ENCODE results near the gene COL7A1.

Gene COL7A1

DNA sequence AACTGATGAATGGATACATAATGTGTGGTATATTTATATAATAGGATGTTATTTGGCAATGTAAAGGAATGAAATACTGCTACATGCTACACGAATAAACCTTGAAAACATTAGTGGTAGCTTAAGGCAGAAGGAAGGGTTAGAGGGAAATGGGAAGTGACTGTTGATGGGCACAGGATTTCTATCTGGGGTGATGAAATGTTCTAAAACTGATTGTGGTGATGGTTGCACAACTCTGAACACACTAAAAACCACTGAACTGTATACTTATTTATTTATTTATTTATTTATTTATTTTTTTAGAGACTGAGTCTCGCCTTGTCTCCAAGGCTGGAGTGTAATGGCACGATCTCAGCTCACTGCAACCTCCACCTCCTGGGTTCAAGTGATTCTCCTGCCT lies 66.4 kb downstream of the COL7A1 start:
- ATAC-seq: no peak
- H3K9me3 Mint-ChIP-seq: no peaks in the 10 kb centered on the region
- H3K4me1 Mint-ChIP-seq: no peaks in the 10 kb centered on the region
- H3K36me3 Mint-ChIP-seq: no peaks in the 10 kb centered on the region
- no peak overlapping the region for H3K27ac Mint-ChIP-seq
- no peaks in the 10 kb centered on the region for H3K27me3 Mint-ChIP-seq
- no peak overlapping the region for H3K4me3 Mint-ChIP-seq

GRCh38 chr3:48528048-48528447 lies 67.1 kb downstream of the COL7A1 start:
- Mint-ChIP-seq H3K36me3 (no peaks in the 10 kb centered on the region), H3K27me3 (no peaks in the 10 kb centered on the region), H3K4me3 (no peak overlapping the region), H3K27ac (no peak overlapping the region), H3K4me1 (no peaks in the 10 kb centered on the region), H3K9me3 (no peaks in the 10 kb centered on the region)
- ATAC-seq: no peak

- no peaks in the 10 kb centered on the region for H3K36me3 Mint-ChIP-seq
- no peak overlapping the region for H3K4me3 Mint-ChIP-seq
- no peak overlapping the region for H3K27ac Mint-ChIP-seq
- no peaks in the 10 kb centered on the region for H3K27me3 Mint-ChIP-seq
- H3K4me1 Mint-ChIP-seq: no peaks in the 10 kb centered on the region
- peak; percentile 14 for ATAC-seq
- no peaks in the 10 kb centered on the region for H3K9me3 Mint-ChIP-seq
Measured at GRCh38 chr3:48524970-48525369, 70.2 kb downstream of the COL7A1 start.

DNA sequence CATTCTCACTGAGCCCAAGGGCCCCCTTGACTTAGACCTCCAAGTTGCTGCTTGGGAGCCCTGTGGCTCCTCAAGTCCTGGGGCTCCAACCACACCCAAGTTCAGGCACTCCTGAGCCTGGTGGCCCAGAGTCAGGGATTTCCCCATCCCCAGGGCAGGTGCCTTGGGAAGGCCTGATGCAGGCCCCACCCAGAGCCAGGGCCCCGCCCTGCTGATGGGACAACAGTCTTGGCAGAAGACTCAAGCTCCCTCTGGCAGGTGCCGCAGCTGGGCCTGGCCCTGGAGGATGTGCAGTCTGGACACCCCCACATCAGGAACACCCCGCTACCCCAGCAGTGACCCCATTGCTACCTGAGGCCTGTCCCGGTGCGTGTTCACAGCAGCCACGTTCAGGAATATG lies 73.5 kb downstream of the COL7A1 start:
- no peak overlapping the region for H3K27ac Mint-ChIP-seq
- H3K36me3 Mint-ChIP-seq: no peaks in the 10 kb centered on the region
- no peak overlapping the region for H3K4me3 Mint-ChIP-seq
- no peaks in the 10 kb centered on the region for H3K9me3 Mint-ChIP-seq
- no peaks in the 10 kb centered on the region for H3K4me1 Mint-ChIP-seq
- peaks cover 19% of the 10 kb centered on the region for H3K27me3 Mint-ChIP-seq
- no peak for ATAC-seq

GRCh38 chr3:48519277-48519643 lies 75.9 kb downstream of the COL7A1 start:
- Mint-ChIP-seq H3K36me3 (no peaks in the 10 kb centered on the region), H3K4me1 (peaks cover 5% of the 10 kb centered on the region), H3K4me3 (no peak overlapping the region), H3K27ac (no peak overlapping the region), H3K9me3 (no peaks in the 10 kb centered on the region), H3K27me3 (peaks cover 24% of the 10 kb centered on the region)
- no peak for ATAC-seq

DNA sequence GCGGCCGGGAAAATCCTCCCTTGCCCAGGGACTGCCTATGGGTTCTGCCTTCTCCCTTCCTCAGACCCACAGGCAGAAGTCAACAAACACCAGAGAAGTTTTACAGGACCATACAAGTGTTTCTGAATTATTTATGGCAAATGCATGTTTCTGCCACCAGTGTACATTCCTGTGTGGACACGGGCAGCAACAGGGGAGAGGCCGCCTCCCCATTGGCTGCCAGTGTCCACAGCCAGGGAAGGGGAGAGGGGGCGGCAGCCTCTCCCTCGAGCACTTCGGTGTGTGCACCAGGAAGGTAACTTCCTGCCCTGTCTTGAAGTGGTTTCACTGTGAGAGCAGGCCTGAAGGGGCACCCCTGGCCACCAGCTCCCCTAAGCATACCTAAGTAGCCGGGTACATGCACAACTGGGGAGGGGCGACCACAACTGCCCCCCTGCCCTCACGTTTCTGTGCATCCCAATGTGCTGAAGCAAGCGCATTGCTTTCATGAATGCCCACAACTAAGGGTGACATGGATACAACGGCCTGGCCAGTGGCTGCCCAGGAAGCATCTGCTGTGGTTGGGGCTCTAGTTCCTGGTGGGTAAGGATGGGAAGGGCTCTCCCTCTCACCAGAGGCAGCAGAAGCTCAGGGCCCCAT lies 76.4 kb downstream of the COL7A1 start:
- no peaks in the 10 kb centered on the region for H3K9me3 Mint-ChIP-seq
- no peak overlapping the region for H3K4me3 Mint-ChIP-seq
- no peaks in the 10 kb centered on the region for H3K36me3 Mint-ChIP-seq
- peaks cover 24% of the 10 kb centered on the region for H3K27me3 Mint-ChIP-seq
- peaks cover 5% of the 10 kb centered on the region for H3K4me1 Mint-ChIP-seq
- no peak for ATAC-seq
- H3K27ac Mint-ChIP-seq: no peak overlapping the region

- no peak overlapping the region for H3K4me3 Mint-ChIP-seq
- H3K27ac Mint-ChIP-seq: no peak overlapping the region
- H3K4me1 Mint-ChIP-seq: peaks cover 5% of the 10 kb centered on the region
- no peaks in the 10 kb centered on the region for H3K36me3 Mint-ChIP-seq
- H3K9me3 Mint-ChIP-seq: no peaks in the 10 kb centered on the region
- H3K27me3 Mint-ChIP-seq: peaks cover 24% of the 10 kb centered on the region
- no peak for ATAC-seq
Measured at GRCh38 chr3:48518069-48518468, 77.1 kb downstream of the COL7A1 start.

GRCh38 chr3:48516571-48516970 lies 78.6 kb downstream of the COL7A1 start:
- Mint-ChIP-seq H3K9me3 (no peaks in the 10 kb centered on the region), H3K4me1 (peaks cover 5% of the 10 kb centered on the region), H3K27me3 (peaks cover 25% of the 10 kb centered on the region), H3K4me3 (no peak overlapping the region), H3K36me3 (no peaks in the 10 kb centered on the region), H3K27ac (no peak overlapping the region)
- ATAC-seq: no peak

GRCh38 chr3:48514431-48515227 lies 80.5 kb downstream of the COL7A1 start:
- peak; percentile 64 for ATAC-seq
- Mint-ChIP-seq H3K36me3 (no peaks in the 10 kb centered on the region), H3K27me3 (peaks cover 36% of the 10 kb centered on the region), H3K4me1 (peaks cover 5% of the 10 kb centered on the region), H3K27ac (no peak overlapping the region), H3K9me3 (no peaks in the 10 kb centered on the region), H3K4me3 (no peak overlapping the region)

Measured in stimulated activated memory B cell treated with anti-CD40 and anti-IgM and Interleukin-4, amounts not matched to agents 10 μg/mL and 1 μg/mL and 100 μg/mL, for 72 hours (primary cell).